IMR-90 (cell line): ENCODE data around the gene THSD7B.

ENCODE experiments used
- CHD1 ChIP-seq: IDR thresholded peaks from 2 replicates; pipeline ENCODE4 v1.6.1; 2012; ENCODE audit warnings: low read depth, low read length, improper control_type of control experiment
- MAFK ChIP-seq: IDR thresholded peaks from 2 replicates; pipeline ENCODE4 v1.6.1; 2012; ENCODE audit warnings: low read depth, low read length, improper control_type of control experiment
- MAZ ChIP-seq: IDR thresholded peaks from 2 replicates; pipeline ENCODE4 v1.6.1; 2012; ENCODE audit warnings: low read depth, mild to moderate bottlenecking, low read length, improper control_type of control experiment, moderate library complexity, borderline replicate concordance
- MXI1 ChIP-seq: IDR thresholded peaks from 2 replicates; pipeline ENCODE4 v1.6.1; 2012; ENCODE audit warnings: low read depth, mild to moderate bottlenecking, low read length, moderate library complexity, borderline replicate concordance
- NFE2L2 ChIP-seq: fragments of 150-350 bp; IDR thresholded peaks from 2 replicates; pipeline ENCODE4 v1.6.1; 2016; ENCODE audit warnings: low read depth, mild to moderate bottlenecking, low read length
- POLR2A ChIP-seq: IDR thresholded peaks from 2 replicates; pipeline ENCODE4 v1.6.1; 2012; ENCODE audit warnings: mild to moderate bottlenecking, low read depth, low read length
- RAD21 ChIP-seq: IDR thresholded peaks from 2 replicates; pipeline ENCODE4 v1.6.1; 2012; ENCODE audit warnings: low read length, improper control_type of control experiment
- TF ChIP-seq, protein P1 (sequence below): conservative IDR thresholded peaks from 2 replicates; pipeline ENCODE4 v1.5.1; 2012; ENCODE audit warnings: mild to moderate bottlenecking, low read depth, low read length, improper control_type of control experiment
- TF ChIP-seq, protein P2 (sequence below): fragments of 150-350 bp; IDR thresholded peaks from 2 replicates; pipeline ENCODE4 v1.6.1; 2017; ENCODE audit warnings: mild to moderate bottlenecking, antibody characterized with exemption, low read length, low read depth

DNA sequence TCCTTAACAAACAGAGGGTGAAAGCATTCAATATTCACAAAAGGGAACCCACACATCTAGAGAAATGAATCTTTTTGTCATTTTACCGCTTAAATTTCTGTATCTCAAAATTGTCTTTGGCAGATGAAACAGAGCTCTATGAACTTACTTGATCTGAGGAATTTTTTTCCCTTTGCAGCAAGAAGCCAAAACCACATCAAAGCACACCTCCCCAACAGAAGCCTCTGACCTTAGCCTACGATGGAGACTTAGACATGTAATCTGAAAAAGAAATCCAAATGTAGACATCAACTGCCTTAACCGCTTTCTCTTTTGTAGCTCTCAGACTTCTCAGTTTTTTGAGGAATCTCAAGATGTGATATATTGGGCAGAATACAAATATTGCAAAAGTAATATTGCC is 911.0 kb downstream of the THSD7B start:
- TF ChIP-seq, protein P1, sequence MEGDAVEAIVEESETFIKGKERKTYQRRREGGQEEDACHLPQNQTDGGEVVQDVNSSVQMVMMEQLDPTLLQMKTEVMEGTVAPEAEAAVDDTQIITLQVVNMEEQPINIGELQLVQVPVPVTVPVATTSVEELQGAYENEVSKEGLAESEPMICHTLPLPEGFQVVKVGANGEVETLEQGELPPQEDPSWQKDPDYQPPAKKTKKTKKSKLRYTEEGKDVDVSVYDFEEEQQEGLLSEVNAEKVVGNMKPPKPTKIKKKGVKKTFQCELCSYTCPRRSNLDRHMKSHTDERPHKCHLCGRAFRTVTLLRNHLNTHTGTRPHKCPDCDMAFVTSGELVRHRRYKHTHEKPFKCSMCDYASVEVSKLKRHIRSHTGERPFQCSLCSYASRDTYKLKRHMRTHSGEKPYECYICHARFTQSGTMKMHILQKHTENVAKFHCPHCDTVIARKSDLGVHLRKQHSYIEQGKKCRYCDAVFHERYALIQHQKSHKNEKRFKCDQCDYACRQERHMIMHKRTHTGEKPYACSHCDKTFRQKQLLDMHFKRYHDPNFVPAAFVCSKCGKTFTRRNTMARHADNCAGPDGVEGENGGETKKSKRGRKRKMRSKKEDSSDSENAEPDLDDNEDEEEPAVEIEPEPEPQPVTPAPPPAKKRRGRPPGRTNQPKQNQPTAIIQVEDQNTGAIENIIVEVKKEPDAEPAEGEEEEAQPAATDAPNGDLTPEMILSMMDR = no peak
- TF ChIP-seq RAD21 = no peak
- no peak for TF ChIP-seq POLR2A
- no peak for TF ChIP-seq CHD1
- TF ChIP-seq MXI1 = no peak
- TF ChIP-seq NFE2L2 = no peak
- TF ChIP-seq MAZ = no peak
- TF ChIP-seq, protein P2, sequence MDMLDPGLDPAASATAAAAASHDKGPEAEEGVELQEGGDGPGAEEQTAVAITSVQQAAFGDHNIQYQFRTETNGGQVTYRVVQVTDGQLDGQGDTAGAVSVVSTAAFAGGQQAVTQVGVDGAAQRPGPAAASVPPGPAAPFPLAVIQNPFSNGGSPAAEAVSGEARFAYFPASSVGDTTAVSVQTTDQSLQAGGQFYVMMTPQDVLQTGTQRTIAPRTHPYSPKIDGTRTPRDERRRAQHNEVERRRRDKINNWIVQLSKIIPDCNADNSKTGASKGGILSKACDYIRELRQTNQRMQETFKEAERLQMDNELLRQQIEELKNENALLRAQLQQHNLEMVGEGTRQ = no peak
- no peak for TF ChIP-seq MAFK
